Measurements from ENCODE around the gene CXCL16.

The CXCL16 gene

DNA sequence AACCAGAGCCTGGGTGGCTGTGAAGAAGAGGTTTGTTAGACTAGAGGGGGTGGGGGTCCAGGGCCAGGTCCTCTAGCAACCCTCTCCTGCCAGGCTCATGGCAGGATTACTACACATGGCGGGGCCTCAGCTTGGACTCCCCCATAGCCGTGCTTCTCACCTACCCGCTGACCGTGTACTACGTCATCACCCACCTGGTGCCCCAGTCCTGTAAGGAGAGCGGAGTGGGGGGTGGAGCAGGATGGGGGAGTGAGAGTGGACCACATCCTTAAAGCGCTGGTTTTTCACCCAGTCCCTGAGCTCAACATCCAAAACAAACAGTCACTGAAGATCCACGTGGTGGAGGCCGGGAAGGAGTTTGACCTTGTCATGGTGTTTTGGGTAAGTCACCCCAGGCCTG lies 4.2 kb upstream of the CXCL16 start:
- Histone ChIP-seq H4K8ac (ENCODE audit: low read length) (no peak overlapping the region), H3K23ac (ENCODE audit: low read length in 2 of 2) (no peak overlapping the region), H3K79me1 (replicated peaks; ENCODE audit: low read length, poor library complexity, severe bottlenecking) (no peaks in the 10 kb centered on the region), H3K14ac (ENCODE audit: low read length in 2 of 2) (no peak overlapping the region), H3K36me3 (ENCODE audit: control insufficient read depth in 1 of 2, insufficient read depth in 2 of 2, low read depth in 1 of 2, low read length in 2 of 2) (no peaks in the 10 kb centered on the region), H3K9ac (ENCODE audit: low read length) (no peak overlapping the region), H3K27me3 (ENCODE audit: control insufficient read depth in 1 of 2, insufficient read depth in 1 of 2, low read length in 2 of 2) (peaks cover 69 to 75% of the 10 kb centered on the region in 2 experiments), H2BK120ac (ENCODE audit: low read depth, low read length) (no peak overlapping the region), H3K4me2 (ENCODE audit: low read length, poor library complexity, severe bottlenecking) (no peak overlapping the region), H2BK15ac (ENCODE audit: low read depth, poor library complexity, severe bottlenecking) (no peak overlapping the region), H2BK5ac (ENCODE audit: low read depth, low read length, poor library complexity, severe bottlenecking) (no peak overlapping the region), H4K91ac (ENCODE audit: low read length) (no peak overlapping the region), H2AK5ac (ENCODE audit: low read length, severe bottlenecking) (no peak overlapping the region), H3K18ac (ENCODE audit: low read depth in 1 of 2, low read length in 2 of 2) (no peak overlapping the region), H3K27ac (ENCODE audit: low read length, poor library complexity, severe bottlenecking) (no peak overlapping the region), H2BK12ac (ENCODE audit: low read length in 2 of 2) (no peak overlapping the region), H3K4me3 (ENCODE audit: insufficient read depth in 1 of 2, low read depth in 1 of 2, low read length in 2 of 2) (no peak overlapping the region), H2AFZ (ENCODE audit: low read depth, low read length) (no peak overlapping the region), H3K4me1 (ENCODE audit: control insufficient read depth, insufficient read depth, low read depth, low read length) (peaks cover 15% of the 10 kb centered on the region), H3K9me3 (ENCODE audit: control insufficient read depth, low read length) (no peaks in the 10 kb centered on the region), H3K4ac (ENCODE audit: low read depth in 1 of 2, low read length in 2 of 2) (no peak overlapping the region)
- 93% methylated on average over 9 of the region's 9 CpGs for WGBS
- DNase-seq: no peak

DNA sequence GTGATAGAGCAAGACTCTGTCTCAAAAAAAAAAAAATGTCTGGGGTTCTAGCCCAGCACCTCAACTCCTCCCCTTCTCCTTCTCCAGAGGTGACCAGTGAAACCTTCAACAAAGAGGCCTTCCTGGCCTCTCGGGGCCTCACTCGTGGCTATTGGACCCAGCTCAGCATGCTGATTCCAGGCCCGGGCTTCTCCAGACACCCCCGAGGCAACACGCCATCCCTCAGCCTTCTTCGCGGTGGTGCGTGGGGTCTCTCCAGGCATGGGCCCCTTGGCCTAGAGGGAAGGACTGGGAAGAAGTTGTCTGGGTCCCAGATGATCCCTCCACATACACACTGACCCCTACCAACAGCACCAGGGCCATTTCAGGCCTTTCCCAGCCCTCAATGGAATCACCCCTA lies 3.5 kb upstream of the CXCL16 start:
- H2BK12ac ChIP-seq (ENCODE audit: low read length in 2 of 2): no peak overlapping the region
- peaks cover 71 to 75% of the 10 kb centered on the region in 2 experiments for H3K27me3 ChIP-seq (ENCODE audit: control insufficient read depth in 1 of 2, insufficient read depth in 1 of 2, low read length in 2 of 2)
- no peak overlapping the region for H2BK15ac ChIP-seq (ENCODE audit: low read depth, poor library complexity, severe bottlenecking)
- H3K79me1 ChIP-seq (replicated peaks; ENCODE audit: low read length, poor library complexity, severe bottlenecking): no peaks in the 10 kb centered on the region
- no peaks in the 10 kb centered on the region for H3K9me3 ChIP-seq (ENCODE audit: control insufficient read depth, low read length)
- no peak for DNase-seq
- H3K4me2 ChIP-seq (ENCODE audit: low read length, poor library complexity, severe bottlenecking): no peak overlapping the region
- no peak overlapping the region for H3K14ac ChIP-seq (ENCODE audit: low read length in 2 of 2)
- H3K23ac ChIP-seq (ENCODE audit: low read length in 2 of 2): no peak overlapping the region
- H2BK120ac ChIP-seq (ENCODE audit: low read depth, low read length): no peak overlapping the region
- no peak overlapping the region for H3K4ac ChIP-seq (ENCODE audit: low read depth in 1 of 2, low read length in 2 of 2)
- no peak overlapping the region for H3K4me3 ChIP-seq (ENCODE audit: insufficient read depth in 1 of 2, low read depth in 1 of 2, low read length in 2 of 2)
- H2AFZ ChIP-seq (ENCODE audit: low read depth, low read length): no peak overlapping the region
- H3K4me1 ChIP-seq (ENCODE audit: control insufficient read depth, insufficient read depth, low read depth, low read length): peaks cover 22% of the 10 kb centered on the region
- 78% methylated on average over 4 of the region's 8 CpGs for WGBS
- H4K91ac ChIP-seq (ENCODE audit: low read length): no peak overlapping the region
- no peak overlapping the region for H2AK5ac ChIP-seq (ENCODE audit: low read length, severe bottlenecking)
- no peak overlapping the region for H2BK5ac ChIP-seq (ENCODE audit: low read depth, low read length, poor library complexity, severe bottlenecking)
- no peak overlapping the region for H3K18ac ChIP-seq (ENCODE audit: low read depth in 1 of 2, low read length in 2 of 2)
- no peaks in the 10 kb centered on the region for H3K36me3 ChIP-seq (ENCODE audit: control insufficient read depth in 1 of 2, insufficient read depth in 2 of 2, low read depth in 1 of 2, low read length in 2 of 2)
- H4K8ac ChIP-seq (ENCODE audit: low read length): no peak overlapping the region
- no peak overlapping the region for H3K9ac ChIP-seq (ENCODE audit: low read length)
- no peak overlapping the region for H3K27ac ChIP-seq (ENCODE audit: low read length, poor library complexity, severe bottlenecking)

DNA sequence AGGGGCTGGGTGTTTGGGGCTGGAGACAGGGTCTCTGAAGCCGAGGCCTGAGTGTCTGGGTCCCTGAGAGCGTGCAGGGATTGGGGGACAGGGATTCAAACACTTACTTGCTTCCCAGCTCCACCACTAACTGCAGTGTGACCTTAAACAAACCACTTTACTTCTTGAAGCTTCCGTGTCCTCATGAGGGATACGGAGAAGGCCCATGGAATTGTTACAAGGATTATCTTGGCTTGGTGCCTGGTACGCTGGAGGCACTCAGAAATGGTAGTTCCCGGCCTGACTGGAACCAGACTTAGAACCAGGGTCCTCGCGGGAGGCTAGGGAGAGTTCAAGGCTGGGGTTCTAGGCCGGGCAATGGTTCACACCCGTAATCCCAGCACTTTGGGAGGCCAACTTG lies 2.9 kb upstream of the CXCL16 start:
- no peak for DNase-seq
- Histone ChIP-seq H3K18ac (ENCODE audit: low read depth in 1 of 2, low read length in 2 of 2) (no peak overlapping the region), H3K4me3 (ENCODE audit: insufficient read depth in 1 of 2, low read depth in 1 of 2, low read length in 2 of 2) (no peak overlapping the region), H3K27me3 (ENCODE audit: control insufficient read depth in 1 of 2, insufficient read depth in 1 of 2, low read length in 2 of 2) (peaks cover 73% of the 10 kb centered on the region in 2 experiments), H3K79me1 (replicated peaks; ENCODE audit: low read length, poor library complexity, severe bottlenecking) (no peaks in the 10 kb centered on the region), H3K23ac (ENCODE audit: low read length in 2 of 2) (no peak overlapping the region), H3K27ac (ENCODE audit: low read length, poor library complexity, severe bottlenecking) (no peak overlapping the region), H3K36me3 (ENCODE audit: control insufficient read depth in 1 of 2, insufficient read depth in 2 of 2, low read depth in 1 of 2, low read length in 2 of 2) (no peaks in the 10 kb centered on the region), H2BK12ac (ENCODE audit: low read length in 2 of 2) (no peak overlapping the region), H2BK15ac (ENCODE audit: low read depth, poor library complexity, severe bottlenecking) (no peak overlapping the region), H3K4ac (ENCODE audit: low read depth in 1 of 2, low read length in 2 of 2) (no peak overlapping the region), H4K8ac (ENCODE audit: low read length) (no peak overlapping the region), H2AK5ac (ENCODE audit: low read length, severe bottlenecking) (no peak overlapping the region), H3K4me2 (ENCODE audit: low read length, poor library complexity, severe bottlenecking) (no peak overlapping the region), H3K14ac (ENCODE audit: low read length in 2 of 2) (no peak overlapping the region), H3K9ac (ENCODE audit: low read length) (no peak overlapping the region), H4K91ac (ENCODE audit: low read length) (no peak overlapping the region), H3K4me1 (ENCODE audit: control insufficient read depth, insufficient read depth, low read depth, low read length) (peaks cover 23% of the 10 kb centered on the region), H2AFZ (ENCODE audit: low read depth, low read length) (no peak overlapping the region), H2BK120ac (ENCODE audit: low read depth, low read length) (no peak overlapping the region), H3K9me3 (ENCODE audit: control insufficient read depth, low read length) (no peaks in the 10 kb centered on the region), H2BK5ac (ENCODE audit: low read depth, low read length, poor library complexity, severe bottlenecking) (no peak overlapping the region)
- WGBS: 89% methylated on average over 8 of the region's 10 CpGs

DNA sequence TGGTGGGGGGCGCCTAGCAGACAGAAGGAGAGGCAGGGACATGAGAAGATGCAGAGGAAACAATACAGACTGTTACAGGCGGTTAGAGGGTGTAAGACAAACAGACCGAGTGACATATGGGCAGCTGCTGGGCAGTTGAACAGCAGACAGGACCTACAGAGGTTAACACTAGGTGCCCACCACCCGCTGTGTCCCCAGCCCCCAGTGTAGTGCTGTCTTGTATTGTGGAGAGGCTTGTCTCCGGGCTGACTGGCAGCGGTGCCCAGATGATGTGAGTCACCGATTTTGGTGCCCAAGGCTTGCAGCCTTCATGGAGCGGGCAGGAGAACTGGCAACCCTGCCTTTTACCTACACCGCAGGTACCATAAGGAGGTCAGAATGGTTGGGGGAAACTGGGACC lies 2.4 kb upstream of the CXCL16 start:
- H3K4me2 ChIP-seq (ENCODE audit: low read length, poor library complexity, severe bottlenecking): no peak overlapping the region
- no peak overlapping the region for H3K9ac ChIP-seq (ENCODE audit: low read length)
- H3K27ac ChIP-seq (ENCODE audit: low read length, poor library complexity, severe bottlenecking): no peak overlapping the region
- H3K4me1 ChIP-seq (ENCODE audit: control insufficient read depth, insufficient read depth, low read depth, low read length): peaks cover 23% of the 10 kb centered on the region
- no peak overlapping the region for H2BK5ac ChIP-seq (ENCODE audit: low read depth, low read length, poor library complexity, severe bottlenecking)
- H2AK5ac ChIP-seq (ENCODE audit: low read length, severe bottlenecking): no peak overlapping the region
- H2AFZ ChIP-seq (ENCODE audit: low read depth, low read length): no peak overlapping the region
- 85% methylated on average over 9 of the region's 9 CpGs for WGBS
- H4K91ac ChIP-seq (ENCODE audit: low read length): no peak overlapping the region
- H3K27me3 ChIP-seq (ENCODE audit: control insufficient read depth in 1 of 2, insufficient read depth in 1 of 2, low read length in 2 of 2): peaks cover 73% of the 10 kb centered on the region in 2 experiments
- no peak overlapping the region for H2BK12ac ChIP-seq (ENCODE audit: low read length in 2 of 2)
- DNase-seq: no peak
- H3K18ac ChIP-seq (ENCODE audit: low read depth in 1 of 2, low read length in 2 of 2): no peak overlapping the region
- H3K4me3 ChIP-seq (ENCODE audit: insufficient read depth in 1 of 2, low read depth in 1 of 2, low read length in 2 of 2): no peak overlapping the region
- no peaks in the 10 kb centered on the region for H3K79me1 ChIP-seq (replicated peaks; ENCODE audit: low read length, poor library complexity, severe bottlenecking)
- no peaks in the 10 kb centered on the region for H3K9me3 ChIP-seq (ENCODE audit: control insufficient read depth, low read length)
- H2BK120ac ChIP-seq (ENCODE audit: low read depth, low read length): no peak overlapping the region
- no peak overlapping the region for H2BK15ac ChIP-seq (ENCODE audit: low read depth, poor library complexity, severe bottlenecking)
- H3K23ac ChIP-seq (ENCODE audit: low read length in 2 of 2): no peak overlapping the region
- no peak overlapping the region for H3K14ac ChIP-seq (ENCODE audit: low read length in 2 of 2)
- H3K36me3 ChIP-seq (ENCODE audit: control insufficient read depth in 1 of 2, insufficient read depth in 2 of 2, low read depth in 1 of 2, low read length in 2 of 2): no peaks in the 10 kb centered on the region
- no peak overlapping the region for H4K8ac ChIP-seq (ENCODE audit: low read length)
- H3K4ac ChIP-seq (ENCODE audit: low read depth in 1 of 2, low read length in 2 of 2): no peak overlapping the region

Measured in mesenchymal stem cell (in vitro differentiated cells and primary cell).